Measurements from ENCODE around the gene DEFB125.
"Not testable (repeated sequence)": the region's sequence is repeated elsewhere in the genome, so short reads cannot be mapped to it uniquely, and the experiment has no call there.

Gene DEFB125

DNA sequence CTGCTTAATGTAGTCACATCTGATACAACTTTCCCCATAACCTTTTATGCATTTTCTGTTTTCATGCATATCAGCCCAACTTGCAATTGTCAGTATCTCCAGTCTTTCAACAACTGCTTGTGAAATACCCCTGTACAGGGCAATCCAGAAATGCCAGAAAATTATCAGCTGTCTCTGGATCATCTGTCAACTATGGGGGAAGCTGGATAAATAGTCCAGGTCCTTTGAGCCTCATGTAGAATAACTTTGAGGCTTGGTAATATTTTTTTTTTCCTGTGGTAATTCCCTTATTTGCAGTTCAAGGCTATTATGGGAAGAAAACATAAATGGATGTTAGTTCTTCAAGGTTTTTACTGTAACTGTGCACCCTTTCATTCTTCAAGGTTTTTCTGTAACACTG, 6.2 kb downstream of the DEFB125 start:
- peaks cover 23% of the 10 kb centered on the region for H3K27me3 ChIP-seq (ENCODE audit: insufficient read depth, low read depth, severe bottlenecking)
- TF ChIP-seq, protein P1, sequence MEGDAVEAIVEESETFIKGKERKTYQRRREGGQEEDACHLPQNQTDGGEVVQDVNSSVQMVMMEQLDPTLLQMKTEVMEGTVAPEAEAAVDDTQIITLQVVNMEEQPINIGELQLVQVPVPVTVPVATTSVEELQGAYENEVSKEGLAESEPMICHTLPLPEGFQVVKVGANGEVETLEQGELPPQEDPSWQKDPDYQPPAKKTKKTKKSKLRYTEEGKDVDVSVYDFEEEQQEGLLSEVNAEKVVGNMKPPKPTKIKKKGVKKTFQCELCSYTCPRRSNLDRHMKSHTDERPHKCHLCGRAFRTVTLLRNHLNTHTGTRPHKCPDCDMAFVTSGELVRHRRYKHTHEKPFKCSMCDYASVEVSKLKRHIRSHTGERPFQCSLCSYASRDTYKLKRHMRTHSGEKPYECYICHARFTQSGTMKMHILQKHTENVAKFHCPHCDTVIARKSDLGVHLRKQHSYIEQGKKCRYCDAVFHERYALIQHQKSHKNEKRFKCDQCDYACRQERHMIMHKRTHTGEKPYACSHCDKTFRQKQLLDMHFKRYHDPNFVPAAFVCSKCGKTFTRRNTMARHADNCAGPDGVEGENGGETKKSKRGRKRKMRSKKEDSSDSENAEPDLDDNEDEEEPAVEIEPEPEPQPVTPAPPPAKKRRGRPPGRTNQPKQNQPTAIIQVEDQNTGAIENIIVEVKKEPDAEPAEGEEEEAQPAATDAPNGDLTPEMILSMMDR (IDR thresholded peaks at IDR 0.05; ENCODE audit: low read depth, low read length): no peak
- no peaks in the 10 kb centered on the region for H3K36me3 ChIP-seq
- no peak overlapping the region for H3K4me3 ChIP-seq (ENCODE audit: low read depth, low read length)
- no peak overlapping the region for H3K27ac ChIP-seq
- no peak for DNase-seq
- peaks cover 19% of the 10 kb centered on the region for H3K9me3 ChIP-seq (ENCODE audit: severe bottlenecking)

DNA sequence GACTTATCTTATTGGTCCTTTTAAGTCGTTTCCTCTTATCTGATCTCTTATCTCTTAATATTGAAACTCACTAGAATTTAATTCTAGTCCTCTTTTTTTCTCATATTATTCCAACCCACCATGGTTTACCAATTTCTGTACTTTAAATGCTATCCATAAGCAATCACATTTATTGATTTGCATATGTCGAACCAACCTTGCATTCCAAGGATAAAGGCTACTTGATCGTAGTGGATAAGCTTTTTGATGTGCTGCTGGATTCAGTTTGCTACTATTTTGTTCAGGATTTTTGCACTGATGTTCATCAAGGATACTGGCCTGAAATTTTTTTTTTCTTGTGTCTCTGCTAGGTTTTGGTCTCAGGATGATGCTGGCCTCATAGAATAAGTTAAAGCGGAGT, 7.7 kb downstream of the DEFB125 start:
- TF ChIP-seq, protein P1 (IDR thresholded peaks at IDR 0.05; ENCODE audit: low read depth, low read length): no peak
- Histone ChIP-seq H3K27ac (no peak overlapping the region), H3K27me3 (ENCODE audit: insufficient read depth, low read depth, severe bottlenecking) (peaks cover 28% of the 10 kb centered on the region), H3K4me3 (ENCODE audit: low read depth, low read length) (no peak overlapping the region), H3K9me3 (ENCODE audit: severe bottlenecking) (peaks cover 19% of the 10 kb centered on the region), H3K36me3 (no peaks in the 10 kb centered on the region)
- DNase-seq: no peak

GRCh38 chr20:97691-98090, 10.2 kb downstream of the DEFB125 start:
- peaks cover 29% of the 10 kb centered on the region for H3K27me3 ChIP-seq (ENCODE audit: insufficient read depth, low read depth, severe bottlenecking)
- H3K27ac ChIP-seq; H3K4me3 ChIP-seq (ENCODE audit: low read depth, low read length); H3K36me3 ChIP-seq; DNase-seq: not testable (repeated sequence)
- H3K9me3 ChIP-seq (ENCODE audit: severe bottlenecking): peaks cover 19% of the 10 kb centered on the region

DNA sequence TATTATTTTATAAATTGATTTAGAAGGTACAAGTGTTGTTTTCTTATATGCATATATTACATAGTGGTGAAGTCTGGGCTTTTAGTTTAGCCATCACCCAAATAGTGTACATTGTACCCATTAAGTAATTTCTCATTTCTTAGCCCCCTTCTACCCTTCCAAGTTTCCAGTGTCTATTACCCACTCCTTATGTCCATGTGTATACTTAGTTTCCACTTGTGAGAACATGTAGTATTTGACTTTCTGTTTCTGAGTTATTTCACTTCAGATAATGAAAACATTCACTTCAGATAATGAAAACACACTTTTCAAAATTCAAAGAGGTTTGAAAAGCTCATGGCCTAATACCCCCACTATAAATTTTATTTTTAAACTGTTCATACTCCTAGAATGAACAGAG, 14.5 kb downstream of the DEFB125 start:
- no peak for DNase-seq
- TF ChIP-seq, protein P1 (IDR thresholded peaks at IDR 0.05; ENCODE audit: low read depth, low read length): no peak

DNA sequence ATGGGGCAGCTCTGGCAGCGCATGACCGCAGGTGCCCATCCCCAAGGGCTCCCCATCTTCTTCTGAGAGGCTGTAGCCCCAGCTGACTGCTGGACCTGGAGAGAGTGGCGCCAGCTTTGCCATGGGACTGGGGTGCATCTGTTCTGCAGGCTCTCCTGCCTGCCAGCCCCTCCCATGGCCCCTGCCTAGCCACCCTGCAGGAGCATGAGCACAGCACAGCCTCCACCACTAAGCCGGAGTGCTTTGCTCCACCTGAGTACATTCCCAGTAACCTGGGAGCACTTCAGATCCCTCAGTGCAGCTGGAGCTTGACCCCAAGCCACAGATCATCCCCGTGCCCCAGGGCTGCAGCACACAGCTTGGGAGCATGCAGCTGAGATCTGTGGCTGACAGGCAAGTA, 16.0 kb downstream of the DEFB125 start:
- TF ChIP-seq, protein P1 (IDR thresholded peaks at IDR 0.05; ENCODE audit: low read depth, low read length): no peak
- H3K27ac ChIP-seq: no peak overlapping the region
- peaks cover 25% of the 10 kb centered on the region for H3K27me3 ChIP-seq (ENCODE audit: insufficient read depth, low read depth, severe bottlenecking)
- no peak overlapping the region for H3K4me3 ChIP-seq (ENCODE audit: low read depth, low read length)
- DNase-seq: no peak
- H3K36me3 ChIP-seq: no peaks in the 10 kb centered on the region
- H3K9me3 ChIP-seq (ENCODE audit: severe bottlenecking): no peaks in the 10 kb centered on the region

More for the DNA sequence above, 14.5 kb downstream of the DEFB125 start:
- H3K27ac ChIP-seq: no peak overlapping the region
- H3K9me3 ChIP-seq (ENCODE audit: severe bottlenecking): peaks cover 7% of the 10 kb centered on the region
- no peaks in the 10 kb centered on the region for H3K36me3 ChIP-seq
- H3K27me3 ChIP-seq (ENCODE audit: insufficient read depth, low read depth, severe bottlenecking): peaks cover 24% of the 10 kb centered on the region
- H3K4me3 ChIP-seq (ENCODE audit: low read depth, low read length): no peak overlapping the region

- DNase-seq: no peak
- no peak overlapping the region for H3K4me3 ChIP-seq (ENCODE audit: low read depth, low read length)
- no peak overlapping the region for H3K27ac ChIP-seq
- no peaks in the 10 kb centered on the region for H3K36me3 ChIP-seq
- peaks cover 39% of the 10 kb centered on the region for H3K27me3 ChIP-seq (ENCODE audit: insufficient read depth, low read depth, severe bottlenecking)
- H3K9me3 ChIP-seq (ENCODE audit: severe bottlenecking): peaks cover 2% of the 10 kb centered on the region
- TF ChIP-seq, protein P1 (IDR thresholded peaks at IDR 0.05; ENCODE audit: low read depth, low read length): no peak
Measured at GRCh38 chr20:112396-112795, 24.9 kb downstream of the DEFB125 start.
